K562 (cell line): ENCODE results near the gene BRSK1. TPM values are rescaled to one million over a fixed set of nuclear protein-coding genes. Genes with fewer than 3 reads are reported as not detected.

Experiments
- ATAC-seq: fragments of 200-7000 bp; cut with Tn5 transposase; 3 replicates; pipeline ENCODE4 v1.9.1; 2020; ENCODE audit warnings: moderate library complexity
- BruUV-seq: library from RNA; stranded (reverse); fragments of 400-500 nt; replicated peaks from 2 replicates; lab custom pipeline; 2021; lab: Mats Ljungman, UMichigan
- CTCF ChIA-PET: fragments of 300-600 bp; formaldehyde crosslinking; extraction: SDS; loops from one replicate; lab custom pipeline; 2021; ENCODE audit warnings: low intra/inter-chr PET ratio; lab: Yijun Ruan, JAX
- POLR2A ChIA-PET: fragments of 300-600, 350-650 bp; sonication (Branson Sonifier 250); formaldehyde crosslinking; extraction: SDS; loops from one replicate; lab custom pipeline; 2021; ENCODE audit warnings: antibody characterized with exemption, inconsistent platforms; lab: Yijun Ruan, JAX
- DNase-seq, 4 experiments: peaks; one replicate each; pipeline versions ENCODE4 v3.0.0 to v3.0.0-alpha.2; 2011 to 2018; ENCODE audit warnings: low spot score in 3 of 4, mixed read lengths in 3 of 4; ENCODE audit errors: extremely low read depth in 1 of 4
- FAIRE-seq: peaks from 2 replicates; lab custom pipeline; 2011; peaks lifted over from hg19 to GRCh38; lab: Jason Lieb, UNC
- H2AFZ ChIP-seq: 2 replicates; pipeline ENCODE4 v1.6.0; 2011; ENCODE audit warnings: low read depth, low read length, control low read depth, inconsistent platforms
- H3K27ac ChIP-seq: fragments of 200-600 bp; 3 replicates; pipeline ENCODE4 v1.8.0; 2011; ENCODE audit warnings: low read depth, mild to moderate bottlenecking, control low read depth, inconsistent platforms, low read length, moderate library complexity, mixed read lengths; ENCODE audit errors: extremely low read depth
- H3K27me3 ChIP-seq, 2 experiments: fragments of 300-600 bp in 1 of 2; 2 replicates in 1 of 2; 3 replicates in 1 of 2; pipeline versions ENCODE4 v1.6.0 to v1.8.0; 2011; ENCODE audit warnings: inconsistent platforms in 2 of 2, low read length in 2 of 2, mild to moderate bottlenecking in 1 of 2, mixed read lengths in 1 of 2, moderate library complexity in 1 of 2; ENCODE audit not compliant: control insufficient read depth in 2 of 2, insufficient read depth in 2 of 2
- H3K36me3 ChIP-seq: fragments of 300-600 bp; 3 replicates; pipeline ENCODE4 v1.8.0; 2011; ENCODE audit warnings: mild to moderate bottlenecking, low read length, inconsistent platforms; ENCODE audit not compliant: control insufficient read depth, insufficient read depth
- H3K4me1 ChIP-seq, 2 experiments: fragments of 200-600 bp in 1 of 2; replicated peaks in 1 of 2; 2 replicates in 1 of 2; 3 replicates in 1 of 2; pipeline versions ENCODE4 v1.5.1 to v1.8.0; 2011; ENCODE audit warnings: inconsistent platforms in 2 of 2, low read length in 2 of 2, mild to moderate bottlenecking in 1 of 2, mixed read lengths in 1 of 2, moderate library complexity in 1 of 2; ENCODE audit not compliant: control insufficient read depth in 2 of 2, insufficient read depth in 2 of 2
- H3K4me2 ChIP-seq: 2 replicates; pipeline ENCODE4 v1.6.1; 2011; ENCODE audit warnings: low read length, control low read depth, inconsistent platforms, mixed read lengths; ENCODE audit not compliant: insufficient read depth
- H3K4me3 ChIP-seq: fragments of 200-600 bp; sonication (generic), shearing (Covaris generic); 2 replicates; pipeline ENCODE4 v1.5.1; 2016; ENCODE audit warnings: control low read depth, inconsistent platforms
- H3K79me2 ChIP-seq: fragments of 200-600 bp; 3 replicates; pipeline ENCODE4 v1.8.0; 2011; ENCODE audit warnings: low read length, inconsistent platforms; ENCODE audit not compliant: control insufficient read depth, insufficient read depth
- H3K9ac ChIP-seq, 2 experiments: 2 replicates each; pipeline versions ENCODE4 v1.6.0 to v1.6.1; 2011; ENCODE audit warnings: low read depth in 2 of 2, low read length in 2 of 2, control low read depth in 1 of 2, inconsistent platforms in 1 of 2, mild to moderate bottlenecking in 1 of 2, mixed read lengths in 1 of 2; ENCODE audit not compliant: insufficient read depth in 1 of 2
- H3K9me1 ChIP-seq: one replicate; pipeline ENCODE4 v1.6.0; 2011; ENCODE audit warnings: inconsistent platforms, mild to moderate bottlenecking, low read length, moderate library complexity; ENCODE audit not compliant: control insufficient read depth, insufficient read depth
- H3K9me3 ChIP-seq: replicated peaks from 2 replicates; pipeline ENCODE4 v1.5.1; 2011; ENCODE audit warnings: low read depth, low read length, inconsistent platforms; ENCODE audit not compliant: control insufficient read depth, insufficient read depth
- H4K20me1 ChIP-seq: replicated peaks from 2 replicates; pipeline ENCODE4 v1.6.1; 2011; ENCODE audit warnings: low read length, inconsistent platforms, mixed read lengths; ENCODE audit not compliant: control insufficient read depth, insufficient read depth
- RBFOX2 ChIP-seq: fragments of 200-400 bp; formaldehyde crosslinking; IDR thresholded peaks from 2 replicates; pipeline ENCODE4 v1.6.1; 2017; ENCODE audit warnings: low read depth, mild to moderate bottlenecking, low read length, moderate library complexity
- TEAD4 ChIP-seq, 2 experiments: sonication (generic) in 1 of 2; formaldehyde crosslinking in 1 of 2; IDR thresholded peaks; 2 replicates each; pipeline versions ENCODE4 v1.6.1 to v1.8.0; 2012 to 2022; ENCODE audit warnings: borderline replicate concordance in 1 of 2, inconsistent platforms in 1 of 2, low read length in 1 of 2, mild to moderate bottlenecking in 1 of 2, missing genetic modification reagents in 1 of 2
- WGBS: fragments of 100-300 bp; shearing (Covaris generic); methylation state at CpG from one replicate; pipeline ENCODE4 v1.1.6; 2016; ENCODE audit warnings: low coverage, mixed read lengths; ENCODE audit not compliant: insufficient coverage; ENCODE audit errors: missing lambda C conversion rate; 5-methylcytosine and 5-hydroxymethylcytosine counted together
- in situ Hi-C: fragments of 300-500 bp; cut with MboI; formaldehyde crosslinking; loops from 4 replicates; pipeline ENCODE4 v1.15.0; 2018; ENCODE audit warnings: inconsistent platforms, mixed read lengths
- intact Hi-C: fragments of 100-400 bp; cut with micrococcal nuclease; formaldehyde crosslinking; loops from 2 replicates; pipeline ENCODE4 v1.14.2; 2022
- polyA plus RNA-seq, 8 experiments: library from polyadenylated mRNA; depleted of rRNA in 4 of 8; stranded (reverse) in 5 of 8; unstranded in 3 of 8; fragments of >200 nt; fragmentation: Nextera tagmentation in 2 of 8; fragmentation: Illumina TruSeq in 1 of 8; extraction: Ambion mirVana in 2 of 8; extraction: Trizol in 1 of 8; gene quantifications; 2 replicates each; pipeline versions ENCODE4 v1.2.1 to v1.2.3, GENCODE V29; 2011 to 2014; ENCODE audit warnings: inconsistent platforms in 1 of 8, missing spikeins in 1 of 8
- total RNA-seq, 7 experiments: library from RNA; depleted of rRNA in 6 of 7; stranded (reverse); fragments of >200 nt in 6 of 7; fragmentation: Illumina TruSeq in 2 of 7; extraction: Trizol in 2 of 7; gene quantifications; 2 replicates each; pipeline versions ENCODE4 v1.2.1 to v1.2.3, GENCODE V29; 2011 to 2021; ENCODE audit warnings: low replicate concordance in 1 of 7

BRSK1 gene
- total and polyA plus RNA-seq, 9 of the 15 experiments (the other 6 are each of a cell fraction or from before 2014, with no cell fraction given), result 1.7 to 9.3 (median 3.8) TPM; not detected in 2

GRCh38 chr19:55347442-55348009, 63.7 kb downstream of the BRSK1 start:
- no peaks in the 10 kb centered on the region; the same call in 1 of the 2 replicates for H4K20me1 ChIP-seq
- peaks cover 0 to 73% of the 10 kb centered on the region in 2 experiments; a peak in 3 of 5 replicates for H3K4me1 ChIP-seq
- BruUV-seq, result no TSS peak
- H3K9me3 ChIP-seq, result no peaks in the 10 kb centered on the region
- H3K4me3 ChIP-seq, result no peak overlapping the region
- H3K27me3 ChIP-seq, result no peaks in the 10 kb centered on the region
- DNase-seq, result no peak
- intact Hi-C loops (no loop called here), in situ Hi-C loops (no loop called here)
- H3K27ac ChIP-seq, result no peak overlapping the region
- peaks cover 56% of the 10 kb centered on the region; the same call in 2 of the 3 replicates for H3K36me3 ChIP-seq
- peak overlapping the region in 1 of 2 experiments; percentile 13; a peak in 1 of 4 replicates for H3K9ac ChIP-seq
- no peak overlapping the region for H2AFZ ChIP-seq
- ATAC-seq, result no peak
- no peak overlapping the region for H3K4me2 ChIP-seq
- POLR2A ChIA-PET, result interaction anchor here (1.0 to 1.5 kb wide), 5 partner anchors 21 to 67 kb away, joined by 3 to 5 read pairs (median 3); partner anchors contain the start of gene HSPBP1
- CTCF ChIA-PET, result no interaction called here
- 75% methylated on average over 8 of the region's 10 CpGs for WGBS
- peaks cover 5% of the 10 kb centered on the region for H3K9me1 ChIP-seq
- no peaks in the 10 kb centered on the region for H3K79me2 ChIP-seq
- TF ChIP-seq RBFOX2 (0 out of 2 replicates have a peak, but pooled peaks have one; percentile 6), TEAD4 (IDR thresholded peaks at IDR 0.05; ENCODE audit: low read length) (no peak), TEAD4 (CRISPR knock-in tag; IDR thresholded peaks at IDR 0.05; ENCODE audit: borderline replicate concordance) (no peak)
- no peak for FAIRE-seq
